Stomach (tissue), 4 donors: ENCODE data around the gene FAM107B.

ENCODE experiments used
- POLR2A ChIP-seq, 4 donors: fragments of 450-650 bp; IDR thresholded peaks; one replicate each; pipeline ENCODE4 v1.6.1; 2016; ENCODE audit warnings: antibody characterized with exemption in 4 of 4, control low read depth in 2 of 4, mild to moderate bottlenecking in 1 of 4, moderate library complexity in 1 of 4
- TF ChIP-seq, protein P1 (sequence below), 7 experiments: fragments of 450-650 bp in 4 of 7; fragments of 200-600 bp in 3 of 7; sonication (generic) in 3 of 7; IDR thresholded peaks; one replicate each; pipeline ENCODE4 v1.5.1; 2016 to 2019; ENCODE audit warnings: antibody characterized with exemption in 7 of 7, control low read depth in 2 of 7, mild to moderate bottlenecking in 1 of 7

GRCh38 chr10:14810969-14811953, 36.6 kb upstream of the FAM107B start:
- TF ChIP-seq, protein P1, sequence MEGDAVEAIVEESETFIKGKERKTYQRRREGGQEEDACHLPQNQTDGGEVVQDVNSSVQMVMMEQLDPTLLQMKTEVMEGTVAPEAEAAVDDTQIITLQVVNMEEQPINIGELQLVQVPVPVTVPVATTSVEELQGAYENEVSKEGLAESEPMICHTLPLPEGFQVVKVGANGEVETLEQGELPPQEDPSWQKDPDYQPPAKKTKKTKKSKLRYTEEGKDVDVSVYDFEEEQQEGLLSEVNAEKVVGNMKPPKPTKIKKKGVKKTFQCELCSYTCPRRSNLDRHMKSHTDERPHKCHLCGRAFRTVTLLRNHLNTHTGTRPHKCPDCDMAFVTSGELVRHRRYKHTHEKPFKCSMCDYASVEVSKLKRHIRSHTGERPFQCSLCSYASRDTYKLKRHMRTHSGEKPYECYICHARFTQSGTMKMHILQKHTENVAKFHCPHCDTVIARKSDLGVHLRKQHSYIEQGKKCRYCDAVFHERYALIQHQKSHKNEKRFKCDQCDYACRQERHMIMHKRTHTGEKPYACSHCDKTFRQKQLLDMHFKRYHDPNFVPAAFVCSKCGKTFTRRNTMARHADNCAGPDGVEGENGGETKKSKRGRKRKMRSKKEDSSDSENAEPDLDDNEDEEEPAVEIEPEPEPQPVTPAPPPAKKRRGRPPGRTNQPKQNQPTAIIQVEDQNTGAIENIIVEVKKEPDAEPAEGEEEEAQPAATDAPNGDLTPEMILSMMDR (IDR thresholded peaks at IDR 0.05): no peak
- no peak for TF ChIP-seq POLR2A (IDR thresholded peaks at IDR 0.05)
